Measurements from ENCODE around the gene LSM12.

The LSM12 gene

GRCh38 chr17:44066204-44066930, at the start of gene LSM12:
TSS of gene LSM12 (minus strand) at chr17:44066671. CDS start at chr17:44066587, 84 bp downstream.
- peak; percentile 93 for DNase-seq (ENCODE audit: low read depth)
- TF ChIP-seq MAX (IDR thresholded peaks at IDR 0.05; ENCODE audit: low read depth, low read length) (peak; percentile 59), POLR2A (IDR thresholded peaks at IDR 0.05; ENCODE audit: extremely low read depth, insufficient read length) (peak; percentile 69), CTCF (IDR thresholded peaks at IDR 0.05; ENCODE audit: low read depth, low read length) (no peak), MYC (IDR thresholded peaks at IDR 0.05; ENCODE audit: low read depth, low read length) (peak; percentile 68)
- peak within 1 kb of the TSS; percentile 82 for H3K4me3 ChIP-seq (ENCODE audit: low read depth, low read length)

- TF ChIP-seq POLR2A (IDR thresholded peaks at IDR 0.05; ENCODE audit: extremely low read depth, insufficient read length) (no peak), CTCF (IDR thresholded peaks at IDR 0.05; ENCODE audit: low read depth, low read length) (peak; percentile 85), MAX (IDR thresholded peaks at IDR 0.05; ENCODE audit: low read depth, low read length) (no peak)
- DNase-seq (ENCODE audit: low read depth) = peak; percentile 51
- no peak overlapping the region for H3K4me3 ChIP-seq (ENCODE audit: low read depth, low read length)
Observed at GRCh38 chr17:44115585-44116415, 49.3 kb upstream of the LSM12 start.

- H3K4me3 ChIP-seq (ENCODE audit: low read depth, low read length) = no peak overlapping the region
- TF ChIP-seq MYC (IDR thresholded peaks at IDR 0.05; ENCODE audit: low read depth, low read length) (no peak), POLR2A (IDR thresholded peaks at IDR 0.05; ENCODE audit: extremely low read depth, insufficient read length) (no peak), CTCF (IDR thresholded peaks at IDR 0.05; ENCODE audit: low read depth, low read length) (no peak), MAX (IDR thresholded peaks at IDR 0.05; ENCODE audit: low read depth, low read length) (no peak)
- no peak for DNase-seq (ENCODE audit: low read depth)
Observed at GRCh38 chr17:44113868-44114840, 47.7 kb upstream of the LSM12 start.

- TF ChIP-seq POLR2A (IDR thresholded peaks at IDR 0.05; ENCODE audit: extremely low read depth, insufficient read length) = no peak
- no peak for TF ChIP-seq CTCF (IDR thresholded peaks at IDR 0.05; ENCODE audit: low read depth, low read length)
- no peak for TF ChIP-seq MYC (IDR thresholded peaks at IDR 0.05; ENCODE audit: low read depth, low read length)
- TF ChIP-seq MAX (IDR thresholded peaks at IDR 0.05; ENCODE audit: low read depth, low read length) = no peak
- no peak for DNase-seq (ENCODE audit: low read depth)
- no peak overlapping the region for H3K4me3 ChIP-seq (ENCODE audit: low read depth, low read length)
Observed at GRCh38 chr17:44113382-44113781, 46.9 kb upstream of the LSM12 start.
